Thoracic aorta (tissue), 2 donors: ENCODE data around the gene MICB. TPM values are rescaled to one million over a fixed set of nuclear protein-coding genes. Genes with fewer than 3 reads are reported as not detected.
"Not testable (repeated sequence)": the region's sequence is repeated elsewhere in the genome, so short reads cannot be mapped to it uniquely, and the experiment has no call there.

Experiments
- ATAC-seq: fragments of 150-250 bp; one replicate; pipeline ENCODE4 v1.8.0; 2017; ENCODE audit warnings: low read depth; ENCODE audit not compliant: insufficient number of reproducible peaks, low FRiP score
- DNase-seq: peaks from one replicate; pipeline ENCODE4 v3.0.0-alpha.2; 2020; ENCODE audit warnings: low spot score
- H3K27ac ChIP-seq, 2 donors: fragments of 200-600 bp; sonication (generic); 1 replicate in 1 of 2; 2 replicates in 1 of 2; pipeline ENCODE4 v1.5.1; 2016; ENCODE audit warnings: mild to moderate bottlenecking in 2 of 2, moderate library complexity in 2 of 2
- H3K27me3 ChIP-seq: fragments of 200-600 bp; sonication (generic); replicated peaks from 2 replicates; pipeline ENCODE4 v1.6.0; 2016; ENCODE audit warnings: mild to moderate bottlenecking; ENCODE audit not compliant: insufficient read depth
- H3K36me3 ChIP-seq: fragments of 200-600 bp; sonication (generic); one replicate; pipeline ENCODE4 v1.5.1; 2016
- H3K4me1 ChIP-seq, 2 donors: fragments of 200-600 bp; sonication (generic); 1 replicate in 1 of 2; 2 replicates in 1 of 2; pipeline versions ENCODE4 v1.5.1 to v1.6.0; 2016; ENCODE audit warnings: low read depth in 2 of 2, mild to moderate bottlenecking in 1 of 2; ENCODE audit not compliant: control insufficient read depth in 1 of 2
- H3K4me3 ChIP-seq: fragments of 200-600 bp; sonication (generic); 2 replicates; pipeline ENCODE4 v1.5.1; 2016; ENCODE audit warnings: mild to moderate bottlenecking
- H3K9me3 ChIP-seq: fragments of 200-600 bp; sonication (generic); 2 replicates; pipeline ENCODE4 v1.5.1; 2016
- CTCF ChIP-seq: fragments of 200-600 bp; sonication (generic); IDR thresholded peaks from one replicate; pipeline ENCODE4 v1.5.1; 2019; ENCODE audit warnings: antibody characterized with exemption
- total RNA-seq, 2 donors: library from RNA; depleted of rRNA; stranded (reverse); fragments of >200 nt; gene quantifications; one replicate each; pipeline versions ENCODE4 v1.1.0 to v1.2.3, GENCODE V29; 2016

Gene MICB
- total RNA-seq, 2 donors from 2014 or later: 4.1 to 6.6 TPM

- Histone ChIP-seq H3K27ac (no peak overlapping the region), H3K9me3 (no peaks in the 10 kb centered on the region), H3K4me1 (peaks cover 6 to 24% of the 10 kb centered on the region in 2 donors), H3K27me3 (no peaks in the 10 kb centered on the region), H3K4me3 (peak overlapping the region; percentile 81), H3K36me3 (no peaks in the 10 kb centered on the region)
- TF ChIP-seq CTCF: no peak
- no peak for ATAC-seq
- DNase-seq: no peak
Observed at GRCh38 chr6:31498748-31499147, 803 bp downstream of the MICB start.

DNA sequence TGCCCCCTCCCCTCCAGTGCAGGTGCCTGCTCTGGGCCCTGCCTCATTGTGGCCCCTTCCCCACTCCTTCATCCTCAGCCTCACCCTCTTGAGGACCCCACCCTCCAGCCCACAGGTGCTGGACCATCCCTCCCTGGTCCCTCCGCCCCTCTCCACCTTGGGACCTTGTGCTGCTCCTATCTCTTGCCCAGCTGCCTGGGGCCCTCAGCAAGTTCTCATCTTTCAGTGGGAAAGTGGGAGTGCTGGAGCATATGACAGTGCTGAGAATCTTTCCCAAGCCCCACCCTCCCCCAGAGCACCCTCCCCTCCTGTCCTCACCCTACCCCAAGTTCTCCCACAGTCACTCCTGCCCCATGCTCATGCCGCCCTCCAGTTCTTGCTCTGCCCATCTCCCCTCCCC, 1.7 kb downstream of the MICB start:
- peaks cover 6 to 24% of the 10 kb centered on the region in 2 donors for H3K4me1 ChIP-seq
- ATAC-seq, H3K36me3 ChIP-seq, H3K27me3 ChIP-seq, H3K27ac ChIP-seq, DNase-seq, H3K9me3 ChIP-seq, H3K4me3 ChIP-seq: not testable (repeated sequence)

GRCh38 chr6:31502586-31502985, 4.6 kb downstream of the MICB start:
- no peaks in the 10 kb centered on the region for H3K9me3 ChIP-seq
- ATAC-seq (no peak), DNase-seq (no peak)
- no peak overlapping the region for H3K27ac ChIP-seq
- peaks cover 7% of the 10 kb centered on the region for H3K36me3 ChIP-seq
- no peak for TF ChIP-seq CTCF
- no peaks in the 10 kb centered on the region for H3K27me3 ChIP-seq
- peaks cover 4 to 7% of the 10 kb centered on the region in 2 donors for H3K4me1 ChIP-seq
- no peak overlapping the region for H3K4me3 ChIP-seq

DNA sequence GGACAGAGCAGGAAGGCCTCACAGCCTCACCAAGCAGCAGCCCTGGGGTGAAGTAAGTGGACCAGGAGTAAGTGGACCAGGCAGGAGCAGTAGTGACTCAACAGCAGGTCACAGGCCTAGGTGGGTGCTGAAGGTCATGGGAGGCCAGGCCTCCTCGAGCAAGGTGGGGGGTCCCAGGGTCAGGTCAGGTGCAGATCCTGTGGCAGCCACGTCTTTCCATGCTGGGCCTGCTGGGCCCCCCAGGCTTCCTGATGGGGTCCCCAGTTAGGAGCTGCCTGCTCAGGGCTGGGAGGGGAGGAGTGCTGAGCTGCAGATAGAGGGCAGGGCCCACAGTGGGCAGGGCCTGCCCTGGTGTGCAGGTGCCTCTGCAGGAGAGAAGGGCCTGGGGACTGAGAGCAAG, 11.1 kb downstream of the MICB start:
- not testable (repeated sequence) for H3K4me1 ChIP-seq, H3K9me3 ChIP-seq, DNase-seq, H3K27ac ChIP-seq, ATAC-seq, H3K4me3 ChIP-seq, H3K36me3 ChIP-seq, H3K27me3 ChIP-seq

DNA sequence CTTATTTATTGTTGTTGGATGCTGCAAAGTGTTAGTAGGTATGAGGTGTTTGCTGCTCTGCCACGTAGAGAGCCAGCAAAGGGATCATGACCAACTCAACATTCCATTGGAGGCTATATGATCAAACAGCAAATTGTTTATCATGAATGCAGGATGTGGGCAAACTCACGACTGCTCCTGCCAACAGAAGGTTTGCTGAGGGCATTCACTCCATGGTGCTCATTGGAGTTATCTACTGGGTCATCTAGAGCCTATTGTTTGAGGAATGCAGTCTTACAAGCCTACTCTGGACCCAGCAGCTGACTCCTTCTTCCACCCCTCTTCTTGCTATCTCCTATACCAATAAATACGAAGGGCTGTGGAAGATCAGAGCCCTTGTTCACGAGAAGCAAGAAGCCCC, 12.1 kb downstream of the MICB start:
- ATAC-seq: no peak
- no peak for DNase-seq
- H3K27ac ChIP-seq: no peak overlapping the region

DNA sequence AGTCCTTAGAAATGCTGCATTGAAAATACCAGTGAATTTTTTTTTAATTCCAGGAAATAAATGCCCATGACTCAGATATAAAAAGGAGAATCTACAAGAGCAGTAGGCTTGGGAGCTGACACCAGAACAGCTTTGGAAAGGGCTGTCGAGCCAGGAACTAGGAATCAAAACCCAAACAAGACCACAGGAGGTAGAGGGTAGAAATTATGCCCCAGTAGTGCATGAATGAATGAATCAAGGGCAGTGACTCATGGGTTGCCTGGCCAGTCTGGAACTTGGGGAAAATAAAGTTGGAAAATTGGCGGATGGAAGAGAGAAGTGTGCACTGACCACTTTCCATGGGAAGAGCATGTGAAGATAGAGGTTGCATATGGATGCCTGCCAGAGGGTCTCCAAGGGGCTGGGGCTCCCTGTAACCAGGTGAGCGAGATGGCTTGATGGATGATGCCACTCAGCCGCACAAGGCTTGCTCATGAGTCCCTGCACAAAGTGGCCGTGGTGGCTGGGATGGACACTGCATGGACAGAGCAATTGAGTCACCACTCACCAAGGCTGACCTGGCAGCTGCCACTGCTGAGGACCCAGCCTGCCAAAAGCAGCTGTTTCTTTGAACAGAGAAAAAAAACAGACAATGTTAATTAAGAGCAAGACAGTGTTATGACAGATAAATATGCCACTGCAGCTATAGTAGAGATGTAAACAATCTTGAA, 15.7 kb downstream of the MICB start:
- no peak for DNase-seq
- no peak for TF ChIP-seq CTCF
- H3K4me1 ChIP-seq: no peaks in the 10 kb centered on the region
- no peak for ATAC-seq
- no peaks in the 10 kb centered on the region for H3K36me3 ChIP-seq
- H3K4me3 ChIP-seq: no peak overlapping the region
- H3K27me3 ChIP-seq: no peaks in the 10 kb centered on the region
- no peak overlapping the region for H3K27ac ChIP-seq
- no peaks in the 10 kb centered on the region for H3K9me3 ChIP-seq

More for the DNA sequence above, 12.1 kb downstream of the MICB start:
- Histone ChIP-seq H3K4me3 (no peak overlapping the region), H3K9me3 (no peaks in the 10 kb centered on the region), H3K4me1 (no peaks in the 10 kb centered on the region), H3K27me3 (no peaks in the 10 kb centered on the region), H3K36me3 (peaks cover 7% of the 10 kb centered on the region)
- TF ChIP-seq CTCF: no peak
